ENCODE results near the gene PIP4K2A.
"Not testable (repeated sequence)": the region's sequence is repeated elsewhere in the genome, so short reads cannot be mapped to it uniquely, and the experiment has no call there.

Gene PIP4K2A

GRCh38 chr10:22554461-22555182 lies 159.8 kb downstream of the PIP4K2A start:
- peak; percentile 58 for DNase-seq (ENCODE audit: low read depth)

- no peak for DNase-seq (ENCODE audit: low read depth)
Measured at GRCh38 chr10:22553452-22553995, 160.9 kb downstream of the PIP4K2A start.

GRCh38 chr10:22552888-22553378 lies 161.4 kb downstream of the PIP4K2A start:
- DNase-seq (ENCODE audit: low read depth), result no peak

GRCh38 chr10:22551681-22552365 lies 162.6 kb downstream of the PIP4K2A start:
- DNase-seq (ENCODE audit: low read depth), result no peak

GRCh38 chr10:22550732-22551131 lies 163.6 kb downstream of the PIP4K2A start:
- no peak for DNase-seq (ENCODE audit: low read depth)

GRCh38 chr10:22548344-22548743 lies 166.0 kb downstream of the PIP4K2A start:
- no peak for DNase-seq (ENCODE audit: low read depth)

- no peak for DNase-seq (ENCODE audit: low read depth)
Measured at GRCh38 chr10:22545643-22546042, 168.7 kb downstream of the PIP4K2A start.

- no peak for DNase-seq (ENCODE audit: low read depth)
Measured at GRCh38 chr10:22544325-22545068, 169.9 kb downstream of the PIP4K2A start.

GRCh38 chr10:22542773-22543172 lies 171.6 kb downstream of the PIP4K2A start:
- DNase-seq (ENCODE audit: low read depth), result no peak

GRCh38 chr10:22541900-22542299 lies 172.5 kb downstream of the PIP4K2A start:
- DNase-seq (ENCODE audit: low read depth), result no peak

- DNase-seq (ENCODE audit: low read depth), result no peak
Measured at GRCh38 chr10:22539579-22540298, 174.6 kb downstream of the PIP4K2A start.

- DNase-seq (ENCODE audit: low read depth), result no peak
Measured at GRCh38 chr10:22537810-22538209, 176.6 kb downstream of the PIP4K2A start.

GRCh38 chr10:22536620-22537019 lies 177.8 kb downstream of the PIP4K2A start:
- DNase-seq (ENCODE audit: low read depth), result no peak

- DNase-seq (ENCODE audit: low read depth), result no peak
Measured at GRCh38 chr10:22534849-22535604, 179.4 kb downstream of the PIP4K2A start.

- DNase-seq (ENCODE audit: low read depth), result no peak
Measured at GRCh38 chr10:22531441-22531840, 182.9 kb downstream of the PIP4K2A start.

- DNase-seq (ENCODE audit: low read depth), result no peak
Measured at GRCh38 chr10:22531008-22531407, 183.4 kb downstream of the PIP4K2A start.

- DNase-seq (ENCODE audit: low read depth), result no peak
Measured at GRCh38 chr10:22527520-22527919, 186.9 kb downstream of the PIP4K2A start.

- not testable (repeated sequence) for DNase-seq (ENCODE audit: low read depth)
Measured at GRCh38 chr10:22524333-22524732, 190.0 kb downstream of the PIP4K2A start.

GRCh38 chr10:22520645-22521044 lies 193.7 kb downstream of the PIP4K2A start:
- DNase-seq (ENCODE audit: low read depth), result not testable (repeated sequence)

GRCh38 chr10:22518167-22518724 lies 196.1 kb downstream of the PIP4K2A start:
- DNase-seq (ENCODE audit: low read depth), result no peak

GRCh38 chr10:22515009-22515408 lies 199.4 kb downstream of the PIP4K2A start:
- no peak for DNase-seq (ENCODE audit: low read depth)

Measured in GM04504 (cell line).